Stimulated activated memory B cell treated with anti-CD40 and anti-IgM and Interleukin-4, amounts not matched to agents 10 μg/mL and 1 μg/mL and 100 μg/mL, for 72 hours (primary cell): ENCODE measurements around the gene SPTBN1.

Experiments used
- ATAC-seq: fragments of 150-1000 bp; cut with Tn5 transposase; 2 replicates; pipeline ENCODE4 v1.10.0; 2021
- H3K27ac Mint-ChIP-seq: one replicate; pipeline ENCODE4 v1.8.0; 2022; ENCODE audit warnings: mild to moderate bottlenecking, mixed read lengths
- H3K27me3 Mint-ChIP-seq: one replicate; pipeline ENCODE4 v1.8.0; 2022; ENCODE audit warnings: mixed read lengths
- H3K36me3 Mint-ChIP-seq: one replicate; pipeline ENCODE4 v1.8.0; 2022; ENCODE audit warnings: mixed read lengths
- H3K4me1 Mint-ChIP-seq: one replicate; pipeline ENCODE4 v1.8.0; 2022; ENCODE audit warnings: mixed read lengths
- H3K4me3 Mint-ChIP-seq: one replicate; pipeline ENCODE4 v1.8.0; 2022; ENCODE audit warnings: mild to moderate bottlenecking, moderate library complexity, mixed read lengths
- H3K9me3 Mint-ChIP-seq: one replicate; pipeline ENCODE4 v1.8.0; 2022; ENCODE audit warnings: mixed read lengths

Gene SPTBN1

GRCh38 chr2:54624591-54625071 is 168.5 kb downstream of the SPTBN1 start:
- no peaks in the 10 kb centered on the region for H3K27me3 Mint-ChIP-seq
- H3K36me3 Mint-ChIP-seq = peaks cover 88% of the 10 kb centered on the region
- ATAC-seq = no peak
- no peaks in the 10 kb centered on the region for H3K9me3 Mint-ChIP-seq
- H3K4me1 Mint-ChIP-seq = peaks cover 19% of the 10 kb centered on the region
- no peak overlapping the region for H3K27ac Mint-ChIP-seq
- H3K4me3 Mint-ChIP-seq = no peak overlapping the region

GRCh38 chr2:54626131-54626530 is 170.0 kb downstream of the SPTBN1 start:
- Mint-ChIP-seq H3K4me3 (no peak overlapping the region), H3K27ac (peak overlapping the region; percentile 46), H3K36me3 (peaks cover 87% of the 10 kb centered on the region)

GRCh38 chr2:54626884-54627283 is 170.8 kb downstream of the SPTBN1 start:
- H3K4me3 Mint-ChIP-seq = no peak overlapping the region
- H3K36me3 Mint-ChIP-seq = peaks cover 85% of the 10 kb centered on the region
- peaks cover 5% of the 10 kb centered on the region for H3K4me1 Mint-ChIP-seq
- H3K27me3 Mint-ChIP-seq = no peaks in the 10 kb centered on the region
- no peaks in the 10 kb centered on the region for H3K9me3 Mint-ChIP-seq
- peak overlapping the region; percentile 46 for H3K27ac Mint-ChIP-seq
- ATAC-seq = no peak

More at GRCh38 chr2:54626131-54626530, 170.0 kb downstream of the SPTBN1 start:
- no peaks in the 10 kb centered on the region for H3K27me3 Mint-ChIP-seq
- no peak for ATAC-seq
- H3K4me1 Mint-ChIP-seq = peaks cover 5% of the 10 kb centered on the region
- no peaks in the 10 kb centered on the region for H3K9me3 Mint-ChIP-seq

- H3K4me3 Mint-ChIP-seq = no peak overlapping the region
- ATAC-seq = no peak
- peaks cover 87% of the 10 kb centered on the region for H3K36me3 Mint-ChIP-seq
- H3K27me3 Mint-ChIP-seq = no peaks in the 10 kb centered on the region
- H3K4me1 Mint-ChIP-seq = peaks cover 14% of the 10 kb centered on the region
- peak overlapping the region; percentile 46 for H3K27ac Mint-ChIP-seq
- H3K9me3 Mint-ChIP-seq = no peaks in the 10 kb centered on the region
Observed at GRCh38 chr2:54627973-54628372, 171.8 kb downstream of the SPTBN1 start.

- Mint-ChIP-seq H3K27ac (peak overlapping the region; percentile 46), H3K9me3 (no peaks in the 10 kb centered on the region), H3K4me1 (peaks cover 18% of the 10 kb centered on the region), H3K27me3 (no peaks in the 10 kb centered on the region), H3K4me3 (no peak overlapping the region), H3K36me3 (peaks cover 89% of the 10 kb centered on the region)
- no peak for ATAC-seq
Observed at GRCh38 chr2:54628418-54628817, 172.3 kb downstream of the SPTBN1 start.

- H3K27ac Mint-ChIP-seq = no peak overlapping the region
- no peak overlapping the region for H3K4me3 Mint-ChIP-seq
- no peaks in the 10 kb centered on the region for H3K9me3 Mint-ChIP-seq
- H3K4me1 Mint-ChIP-seq = peaks cover 23% of the 10 kb centered on the region
- no peaks in the 10 kb centered on the region for H3K27me3 Mint-ChIP-seq
- ATAC-seq = no peak
- peaks cover 87% of the 10 kb centered on the region for H3K36me3 Mint-ChIP-seq
Observed at GRCh38 chr2:54628957-54629356, 172.8 kb downstream of the SPTBN1 start.

- no peak for ATAC-seq
- Mint-ChIP-seq H3K27ac (no peak overlapping the region), H3K4me3 (no peak overlapping the region), H3K27me3 (no peaks in the 10 kb centered on the region), H3K36me3 (peaks cover 83% of the 10 kb centered on the region), H3K4me1 (peaks cover 28% of the 10 kb centered on the region), H3K9me3 (no peaks in the 10 kb centered on the region)
Observed at GRCh38 chr2:54629390-54629789, 173.3 kb downstream of the SPTBN1 start.

GRCh38 chr2:54629914-54630857 is 174.1 kb downstream of the SPTBN1 start:
- Mint-ChIP-seq H3K36me3 (peaks cover 78% of the 10 kb centered on the region), H3K27ac (peak overlapping the region; percentile 71), H3K27me3 (no peaks in the 10 kb centered on the region), H3K9me3 (no peaks in the 10 kb centered on the region), H3K4me1 (peaks cover 36% of the 10 kb centered on the region), H3K4me3 (no peak overlapping the region)
- no peak for ATAC-seq

GRCh38 chr2:54630858-54631497 is 174.9 kb downstream of the SPTBN1 start:
- no peaks in the 10 kb centered on the region for H3K27me3 Mint-ChIP-seq
- no peak overlapping the region for H3K4me3 Mint-ChIP-seq
- H3K4me1 Mint-ChIP-seq = peaks cover 42% of the 10 kb centered on the region
- peak overlapping the region; percentile 71 for H3K27ac Mint-ChIP-seq
- peaks cover 73% of the 10 kb centered on the region for H3K36me3 Mint-ChIP-seq
- ATAC-seq = no peak
- H3K9me3 Mint-ChIP-seq = no peaks in the 10 kb centered on the region

GRCh38 chr2:54631755-54632154 is 175.6 kb downstream of the SPTBN1 start:
- no peaks in the 10 kb centered on the region for H3K27me3 Mint-ChIP-seq
- H3K36me3 Mint-ChIP-seq = peaks cover 66% of the 10 kb centered on the region
- H3K27ac Mint-ChIP-seq = peak overlapping the region; percentile 71
- no peaks in the 10 kb centered on the region for H3K9me3 Mint-ChIP-seq
- H3K4me3 Mint-ChIP-seq = no peak overlapping the region
- peaks cover 46% of the 10 kb centered on the region for H3K4me1 Mint-ChIP-seq
- ATAC-seq = no peak

GRCh38 chr2:54632733-54633692 is 176.9 kb downstream of the SPTBN1 start:
- peaks cover 52% of the 10 kb centered on the region for H3K4me1 Mint-ChIP-seq
- no peaks in the 10 kb centered on the region for H3K27me3 Mint-ChIP-seq
- H3K4me3 Mint-ChIP-seq = no peak overlapping the region
- no peak for ATAC-seq
- peak overlapping the region; percentile 71 for H3K27ac Mint-ChIP-seq
- peaks cover 59% of the 10 kb centered on the region for H3K36me3 Mint-ChIP-seq
- no peaks in the 10 kb centered on the region for H3K9me3 Mint-ChIP-seq

- no peaks in the 10 kb centered on the region for H3K27me3 Mint-ChIP-seq
- peaks cover 58% of the 10 kb centered on the region for H3K36me3 Mint-ChIP-seq
- ATAC-seq = no peak
- H3K9me3 Mint-ChIP-seq = no peaks in the 10 kb centered on the region
- H3K27ac Mint-ChIP-seq = peak overlapping the region; percentile 83
- H3K4me1 Mint-ChIP-seq = peaks cover 58% of the 10 kb centered on the region
- peak overlapping the region; percentile 45 for H3K4me3 Mint-ChIP-seq
Observed at GRCh38 chr2:54634021-54634420, 177.9 kb downstream of the SPTBN1 start.

GRCh38 chr2:54634564-54635511 is 178.7 kb downstream of the SPTBN1 start:
- H3K27me3 Mint-ChIP-seq = no peaks in the 10 kb centered on the region
- H3K4me3 Mint-ChIP-seq = peak overlapping the region; percentile 45
- peak overlapping the region; percentile 83 for H3K27ac Mint-ChIP-seq
- H3K9me3 Mint-ChIP-seq = no peaks in the 10 kb centered on the region
- H3K4me1 Mint-ChIP-seq = peaks cover 59% of the 10 kb centered on the region
- peaks cover 51% of the 10 kb centered on the region for H3K36me3 Mint-ChIP-seq
- ATAC-seq = peak; percentile 88
